Stimulated activated CD4-positive, alpha-beta T cell treated with anti-CD3 and anti-CD28 coated beads, TNF-alpha, amount 100 ng/mL, for 48 hours (primary cell): ENCODE measurements around the gene CMIP.

Experiments used
- DNase-seq, 3 donors: peaks; one replicate each; pipeline ENCODE4 v3.0.0-alpha.2; 2020; ENCODE audit warnings: low read depth in 3 of 3

Gene CMIP

DNA sequence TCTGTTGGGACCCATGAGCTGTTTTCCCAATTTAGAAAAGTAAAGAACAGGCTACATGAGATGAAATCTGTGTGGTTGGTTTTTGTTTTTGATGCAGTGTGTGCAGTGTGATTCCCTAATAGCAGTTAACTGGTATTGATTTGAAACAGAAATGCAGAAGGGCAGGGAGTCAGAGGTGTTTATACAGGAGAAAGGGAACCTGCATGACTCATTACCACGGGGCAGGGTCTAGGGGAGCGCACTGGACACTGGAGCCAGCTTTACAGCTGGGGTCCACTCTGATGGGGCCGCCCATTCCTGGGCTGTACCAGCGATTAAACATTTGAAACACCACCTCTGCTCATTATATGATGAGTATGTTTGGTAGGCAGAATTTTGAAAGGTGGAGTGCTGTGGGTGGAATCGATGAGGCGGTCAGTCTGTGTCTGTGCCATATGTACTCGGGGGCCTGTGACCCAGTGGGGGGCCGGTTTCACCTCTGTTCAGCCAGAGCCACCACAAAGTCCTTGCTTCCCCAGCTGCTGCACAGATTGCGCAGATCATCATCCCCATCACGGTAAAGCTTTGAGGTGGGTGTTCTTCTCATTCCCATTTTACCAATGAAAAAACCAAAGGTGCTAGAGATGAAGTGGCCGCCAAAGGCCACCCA is 142.5 kb downstream of the CMIP start:
- DNase-seq = no peak

DNA sequence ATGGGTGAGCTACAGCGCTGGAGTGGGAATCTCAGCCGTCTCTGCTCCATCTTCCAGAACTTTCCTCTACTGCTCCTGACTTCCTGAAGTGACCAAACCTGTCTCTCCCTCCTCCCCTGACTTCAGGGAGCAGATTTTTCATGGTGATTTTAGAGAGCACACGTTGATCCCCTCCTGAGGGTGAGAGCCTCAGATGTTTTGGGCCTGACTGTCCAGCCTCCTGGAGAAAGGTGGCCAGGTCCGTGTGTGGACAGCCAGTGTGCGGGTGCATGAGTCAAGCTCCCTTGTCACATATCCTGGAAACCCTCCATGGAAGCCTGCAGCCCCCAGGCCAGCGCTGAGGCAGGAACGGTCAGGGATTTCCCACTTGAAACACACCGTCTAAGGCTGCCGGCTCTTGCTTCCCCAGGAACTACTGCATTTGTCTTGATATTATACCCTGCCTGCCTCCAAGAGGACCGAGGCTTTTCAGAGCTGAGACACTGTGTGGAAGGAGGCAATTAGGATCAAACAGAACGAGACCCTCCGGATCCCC is 143.1 kb downstream of the CMIP start:
- no peak for DNase-seq

DNA sequence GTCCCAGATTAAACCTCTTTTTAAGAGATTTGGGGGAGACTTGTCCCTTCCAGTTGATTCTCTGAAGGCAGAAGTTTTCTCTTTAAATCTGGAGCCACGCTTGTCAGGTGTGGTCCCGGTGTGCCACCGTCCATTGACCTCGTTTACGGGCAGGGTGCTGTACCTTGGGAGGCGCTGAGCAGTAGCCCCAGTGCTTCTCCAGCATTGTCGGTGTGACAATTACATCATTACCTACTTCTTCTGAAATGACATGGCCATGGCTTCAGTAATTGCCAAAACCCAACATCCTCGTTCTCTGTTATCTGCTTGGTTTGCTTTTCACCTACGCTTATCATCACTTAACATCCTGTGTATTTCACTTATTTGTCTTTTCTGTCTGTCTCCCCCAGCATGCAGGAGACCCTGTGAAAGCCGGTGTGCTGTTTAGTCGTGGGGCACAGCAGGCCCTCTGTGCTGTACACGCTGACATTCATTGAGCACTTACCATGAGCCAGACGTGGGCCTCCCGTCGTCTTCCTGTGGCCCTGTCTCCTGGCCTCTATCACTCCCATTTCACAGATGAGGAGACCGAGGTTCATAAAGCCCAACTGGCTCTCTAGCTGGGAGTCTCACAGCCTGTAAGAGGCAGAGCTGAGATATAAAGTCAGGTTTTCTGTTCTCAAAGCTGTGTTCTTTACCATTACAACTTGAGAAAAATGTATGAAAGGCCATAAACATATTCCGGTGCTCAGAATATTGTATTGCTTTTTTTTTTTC is 143.9 kb downstream of the CMIP start:
- no peak for DNase-seq

DNA sequence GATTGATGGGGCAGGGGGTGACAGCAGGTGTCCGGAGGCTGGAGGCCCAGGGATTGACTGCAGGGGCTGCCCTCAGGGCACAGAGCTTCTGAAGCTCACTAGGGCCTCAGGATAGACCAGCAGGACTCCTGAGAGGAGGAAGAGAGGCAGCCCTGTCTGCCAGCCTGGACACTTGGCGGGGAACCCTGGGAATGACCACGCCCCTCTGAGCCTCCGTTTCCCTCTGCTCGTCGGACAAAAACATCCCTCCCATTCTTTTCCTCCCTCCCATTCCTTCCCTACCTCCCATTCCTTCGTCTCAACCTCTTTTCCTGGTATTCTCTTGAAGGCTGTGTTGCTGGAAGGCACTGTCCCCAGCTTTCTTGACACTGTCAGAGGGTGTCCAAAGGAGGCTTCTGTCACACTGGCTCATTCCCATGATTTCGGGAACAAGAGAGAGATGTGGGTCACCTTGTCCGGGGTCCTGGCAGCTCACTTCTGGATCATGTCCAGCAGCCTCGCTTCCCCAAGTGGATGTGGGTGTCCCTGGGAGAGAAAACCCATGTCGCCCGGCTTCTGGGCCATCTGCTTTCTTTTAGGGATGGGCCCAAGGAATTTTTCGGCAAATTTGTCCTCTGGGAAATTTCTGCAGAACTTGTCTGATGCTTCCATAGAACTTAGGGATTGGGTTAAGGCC is 145.5 kb downstream of the CMIP start:
- DNase-seq = no peak

DNA sequence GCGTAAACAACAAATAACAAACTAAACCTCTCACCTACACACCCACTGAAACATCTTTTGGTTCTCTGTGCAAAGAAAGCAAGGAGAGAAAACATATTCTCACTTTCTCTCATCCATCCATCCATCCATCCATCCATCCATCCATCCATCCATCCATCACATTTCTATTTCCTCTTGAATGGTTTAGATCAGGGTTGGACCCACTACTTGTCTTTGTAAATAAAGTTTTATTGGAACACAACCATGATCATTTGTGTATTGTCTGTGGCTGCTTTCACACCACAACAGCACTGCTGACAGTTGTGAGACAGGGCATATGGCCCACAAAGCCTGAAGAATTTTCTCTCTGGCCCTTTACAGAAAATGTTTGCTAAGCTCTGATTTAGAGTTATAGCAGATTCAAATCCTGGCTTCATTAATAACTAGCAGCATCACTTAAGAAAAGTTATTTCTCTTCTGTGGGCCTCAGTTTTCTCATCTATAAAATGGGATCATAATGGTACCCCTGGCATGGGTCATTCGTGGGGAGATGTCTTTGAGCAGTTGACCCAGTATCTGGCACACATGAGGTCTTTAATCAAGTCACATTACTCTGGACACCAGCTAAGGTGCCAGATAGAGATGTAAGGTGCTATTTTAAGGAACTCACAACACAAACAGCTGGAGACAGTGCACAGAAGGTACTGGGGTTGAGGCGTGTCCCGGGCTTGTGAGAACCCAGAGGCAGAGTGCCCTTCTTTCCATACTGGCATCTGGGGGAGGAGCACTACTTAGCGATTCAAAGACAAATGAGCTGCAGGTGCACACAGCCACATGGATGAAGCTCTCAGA is 146.3 kb downstream of the CMIP start:
- DNase-seq = no peak

DNA sequence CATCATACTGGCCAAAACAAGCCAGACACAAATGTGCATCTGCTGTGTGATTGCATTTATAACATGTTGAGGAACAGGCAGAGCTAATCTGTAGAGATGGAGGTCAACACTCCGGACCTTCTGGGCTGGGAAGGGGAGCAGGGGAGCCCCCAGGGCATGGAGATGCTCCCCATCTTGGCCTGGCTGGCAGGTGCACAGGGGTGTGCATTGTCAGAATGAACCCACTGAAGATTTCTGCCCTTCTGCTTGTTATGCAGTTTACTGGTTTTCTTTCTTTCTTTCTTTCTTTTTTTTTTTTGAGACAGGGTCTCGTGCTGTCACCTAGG is 146.9 kb downstream of the CMIP start:
- DNase-seq = no peak

DNA sequence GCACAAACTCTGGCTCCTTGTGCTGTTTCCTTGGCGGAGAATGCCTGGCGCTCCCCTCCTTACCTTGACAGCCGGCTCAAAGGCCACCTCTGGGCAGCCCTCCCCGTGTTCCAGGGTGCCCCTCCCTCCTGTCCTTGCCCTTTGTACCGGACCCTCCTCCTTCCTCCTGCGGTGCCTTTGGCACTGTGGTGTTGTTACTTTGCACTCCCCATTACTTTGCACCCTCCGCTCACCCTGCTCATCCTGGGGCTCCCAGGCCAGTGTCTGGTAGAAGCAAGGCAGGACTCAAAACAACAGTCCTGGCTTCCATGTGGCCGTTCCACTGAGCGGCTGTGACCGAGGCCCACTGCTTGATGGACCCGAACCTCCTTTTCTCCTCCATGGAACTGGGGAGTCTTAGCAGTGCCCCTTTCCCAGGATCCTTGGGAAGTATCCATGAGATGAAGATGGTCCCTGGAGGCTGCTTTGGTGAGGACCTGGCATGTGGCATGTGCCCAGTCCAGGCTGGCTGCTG is 147.8 kb downstream of the CMIP start:
- no peak for DNase-seq

DNA sequence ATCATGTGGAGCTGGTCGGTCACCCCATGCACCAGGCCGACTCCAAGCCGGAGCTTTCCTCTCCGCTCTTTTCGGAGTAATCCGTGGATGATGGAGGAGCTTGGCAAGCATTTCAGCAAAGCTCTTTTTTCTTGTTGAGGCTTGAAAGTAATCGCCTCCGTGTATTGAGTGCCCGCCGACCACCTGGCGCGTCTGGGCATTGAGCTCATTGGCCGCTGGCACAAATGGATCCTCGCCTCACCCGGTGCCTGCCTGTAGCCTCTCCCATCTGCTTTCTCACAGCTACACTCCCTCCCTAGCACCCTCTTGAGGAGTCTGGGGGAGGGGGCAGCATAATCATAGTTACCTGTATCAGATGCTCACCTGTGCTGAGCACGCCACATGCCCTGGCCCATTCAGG is 148.9 kb downstream of the CMIP start:
- DNase-seq = no peak

DNA sequence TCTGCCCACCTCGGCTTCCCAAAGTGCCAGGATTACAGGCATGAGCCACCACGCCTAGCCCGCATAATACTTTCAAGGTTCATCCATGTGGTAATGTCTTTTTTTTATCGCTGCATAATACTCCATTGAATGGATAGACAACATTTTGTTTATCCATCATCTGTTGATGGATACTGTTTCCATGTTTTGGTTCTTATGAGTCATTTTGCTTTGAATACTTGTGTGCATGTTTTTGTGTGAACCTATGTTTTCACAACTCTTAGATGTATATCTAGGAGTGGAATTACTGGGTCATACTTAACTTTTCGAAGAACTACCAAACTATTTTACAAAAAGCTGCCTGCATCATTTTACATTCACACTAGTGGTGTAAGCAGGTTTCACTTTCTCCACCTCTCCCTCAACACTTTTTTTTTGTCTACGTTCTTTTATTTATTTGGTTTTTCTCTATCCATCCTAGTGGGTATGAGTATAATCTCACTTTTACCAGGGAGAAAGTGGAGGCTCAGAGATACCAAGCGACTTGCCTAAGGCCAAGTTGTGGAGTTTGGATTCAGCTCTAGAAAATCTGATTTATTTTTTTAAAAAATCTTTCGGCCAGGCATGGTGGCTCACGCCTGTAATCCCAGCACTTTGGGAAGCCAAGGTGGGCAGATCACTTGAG is 151.2 kb downstream of the CMIP start:
- no peak for DNase-seq

DNA sequence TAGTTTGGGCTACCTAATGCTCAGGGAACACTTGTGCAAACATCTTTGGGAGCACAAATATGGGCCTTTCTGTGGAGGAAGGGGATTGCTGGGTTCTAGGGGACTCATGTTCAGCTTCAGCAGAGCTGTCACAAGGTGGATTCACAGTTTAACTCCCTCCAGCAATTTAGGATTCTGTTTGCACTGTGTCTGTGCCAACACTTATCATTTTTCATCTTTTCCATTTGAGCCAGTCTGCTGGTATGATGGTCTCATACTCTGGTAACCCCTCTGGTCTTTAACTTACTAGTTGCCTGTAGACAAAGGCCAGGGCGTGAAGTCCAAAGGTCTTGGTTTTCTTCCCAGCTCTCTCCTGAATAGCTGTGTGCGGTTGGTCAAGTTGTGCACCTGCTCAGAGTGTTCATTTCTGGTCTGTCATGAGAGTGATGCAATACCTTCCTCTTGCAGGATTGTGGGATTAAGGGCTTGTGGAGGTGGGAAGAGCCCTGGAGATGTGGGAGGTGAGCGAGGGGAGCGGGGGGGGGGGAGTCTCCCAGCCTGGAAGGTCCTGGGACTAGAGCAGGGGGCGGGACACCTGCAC is 152.6 kb downstream of the CMIP start:
- no peak for DNase-seq

DNA sequence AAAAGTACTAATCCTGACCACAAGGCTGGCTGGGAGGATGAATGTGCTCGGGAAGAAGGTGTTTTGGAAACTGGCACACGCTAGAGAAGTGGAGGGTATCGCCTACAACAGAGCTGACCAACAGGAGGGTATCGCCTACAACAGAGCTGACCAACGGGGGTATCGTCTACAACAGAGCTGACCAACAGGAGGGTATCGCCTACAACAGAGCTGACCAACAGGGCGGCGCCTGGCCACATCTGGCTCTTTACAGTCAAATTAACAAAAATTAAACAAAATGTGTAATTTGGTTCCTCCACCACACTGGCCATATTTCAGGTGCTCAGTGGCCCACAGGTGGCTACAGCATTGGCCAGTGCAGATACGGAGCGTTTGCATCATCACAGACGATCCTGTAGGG is 153.5 kb downstream of the CMIP start:
- DNase-seq = no peak

DNA sequence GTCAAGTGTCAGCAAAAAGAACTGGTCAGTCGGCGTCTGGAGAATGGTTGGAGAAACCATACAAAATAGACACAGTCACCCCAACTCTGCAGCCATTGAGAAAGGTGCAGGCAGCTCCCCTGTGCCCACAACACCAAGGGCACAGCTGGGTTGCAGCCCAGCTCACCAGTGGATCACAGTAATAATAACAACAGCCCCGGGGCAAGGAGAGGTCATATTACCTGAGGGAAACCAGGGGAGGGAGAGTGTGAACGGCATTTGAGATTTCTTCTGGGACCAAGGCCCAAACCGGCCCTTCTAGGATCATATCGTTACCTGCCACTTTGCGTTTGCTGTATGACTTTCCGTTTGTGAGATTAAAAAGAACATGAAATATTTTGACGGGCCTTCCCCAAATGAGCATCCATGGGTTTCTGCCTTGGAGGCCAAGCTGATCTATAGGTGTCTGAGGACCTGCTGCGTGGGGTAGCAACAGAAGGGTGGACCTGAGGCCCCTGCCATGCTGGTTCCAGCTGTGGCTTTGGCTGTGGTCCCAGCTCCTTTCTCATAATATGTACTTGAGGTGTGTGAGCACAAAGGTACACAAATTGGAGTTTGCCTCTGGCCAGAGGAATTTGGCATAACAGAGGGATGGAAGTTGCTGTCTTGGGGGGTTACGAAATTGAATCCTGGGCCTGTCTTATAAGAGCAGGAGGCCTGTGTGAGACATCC is 154.6 kb downstream of the CMIP start:
- DNase-seq = no peak

DNA sequence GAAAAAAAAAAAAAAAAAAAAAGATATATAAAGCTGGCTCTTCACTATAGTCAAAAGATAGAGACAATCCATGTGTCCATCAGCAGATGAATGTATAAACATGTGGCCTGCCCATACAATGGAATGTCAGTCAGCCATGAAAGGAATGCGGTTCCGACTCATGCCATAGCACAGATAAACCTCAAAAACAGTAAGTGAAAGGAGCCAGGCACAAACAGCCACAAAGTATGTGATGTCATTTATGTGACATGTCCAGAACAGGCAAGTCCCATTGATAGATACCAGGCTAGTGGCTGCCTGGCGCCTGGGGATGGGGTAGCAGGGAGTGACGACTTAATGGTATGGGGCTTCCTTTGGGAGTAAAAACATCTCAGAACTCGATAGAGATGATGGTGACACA is 155.7 kb downstream of the CMIP start:
- DNase-seq = no peak

DNA sequence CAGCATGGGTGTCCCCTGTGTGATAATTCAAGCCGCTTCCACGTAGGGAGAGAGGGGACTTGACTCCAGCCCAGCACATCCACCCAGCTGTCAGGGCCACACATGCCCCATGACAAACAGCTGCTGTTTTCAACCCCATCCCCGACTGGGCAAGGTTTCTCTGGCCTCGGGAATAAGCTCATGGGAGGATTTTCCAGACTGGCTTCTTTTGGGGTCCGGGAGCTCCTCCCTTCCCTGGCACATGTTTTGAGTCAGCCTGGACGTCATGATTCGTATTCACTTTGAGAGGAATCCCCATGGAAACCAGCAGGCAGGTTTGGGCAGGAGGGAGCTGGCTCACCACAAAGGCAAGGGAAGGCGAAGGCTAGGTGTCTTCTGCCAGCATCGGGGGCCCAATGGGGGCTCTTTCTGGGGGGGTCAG is 156.4 kb downstream of the CMIP start:
- no peak for DNase-seq

DNA sequence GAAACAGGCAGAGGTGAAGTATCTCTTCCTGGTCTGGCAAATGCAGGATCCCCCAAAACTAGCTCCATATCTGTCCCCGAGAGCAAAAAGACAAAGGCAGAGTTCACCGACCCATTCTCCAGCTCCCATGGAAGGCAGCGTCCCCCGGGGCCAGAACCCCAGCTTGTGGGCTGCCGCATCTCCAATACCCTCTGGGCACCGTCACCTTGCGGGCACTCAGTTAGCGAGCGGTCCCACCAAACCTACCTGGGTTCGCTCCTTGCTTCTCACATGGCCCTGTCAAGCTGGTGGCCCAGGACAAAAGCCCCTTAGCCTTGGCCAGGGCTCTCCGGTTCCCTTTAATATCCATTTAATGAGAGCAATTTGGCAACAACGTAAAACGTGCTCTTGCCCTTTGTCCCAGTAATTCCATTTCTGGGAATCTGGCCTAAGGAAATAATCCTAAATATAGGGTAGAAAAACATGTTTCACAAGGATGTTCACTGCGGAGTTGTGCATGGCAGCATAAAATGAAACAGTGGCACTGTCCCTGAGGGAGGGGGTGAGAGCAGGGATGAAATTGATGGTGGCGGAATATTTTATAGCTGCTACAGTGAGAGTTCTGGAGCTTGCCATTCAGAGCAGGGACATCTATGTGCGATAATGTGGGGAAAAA is 157.1 kb downstream of the CMIP start:
- no peak for DNase-seq

DNA sequence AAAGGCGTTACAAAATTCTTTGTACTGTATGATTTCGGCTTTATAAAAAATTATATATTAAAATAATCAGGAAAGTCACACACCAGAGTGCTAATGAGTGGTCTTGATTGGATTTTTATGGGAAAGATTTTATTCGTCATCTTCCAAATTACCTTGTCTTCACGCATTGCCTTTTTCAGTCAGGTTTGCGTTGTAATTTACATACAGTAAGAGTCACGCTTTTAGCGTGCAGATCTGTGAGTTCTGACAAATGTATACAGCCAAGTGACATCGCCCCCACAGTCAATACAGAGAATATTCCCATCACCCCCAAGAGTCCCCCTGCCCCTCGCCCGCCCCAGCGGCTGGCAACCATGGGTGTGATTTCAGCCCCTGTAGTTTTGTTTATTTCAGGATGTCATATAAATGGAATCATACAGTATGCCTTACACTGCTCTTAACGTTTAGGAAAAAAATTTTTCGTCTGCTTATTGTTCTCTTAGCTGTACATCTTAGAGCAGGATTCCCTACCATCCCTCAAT is 157.7 kb downstream of the CMIP start:
- DNase-seq = no peak

DNA sequence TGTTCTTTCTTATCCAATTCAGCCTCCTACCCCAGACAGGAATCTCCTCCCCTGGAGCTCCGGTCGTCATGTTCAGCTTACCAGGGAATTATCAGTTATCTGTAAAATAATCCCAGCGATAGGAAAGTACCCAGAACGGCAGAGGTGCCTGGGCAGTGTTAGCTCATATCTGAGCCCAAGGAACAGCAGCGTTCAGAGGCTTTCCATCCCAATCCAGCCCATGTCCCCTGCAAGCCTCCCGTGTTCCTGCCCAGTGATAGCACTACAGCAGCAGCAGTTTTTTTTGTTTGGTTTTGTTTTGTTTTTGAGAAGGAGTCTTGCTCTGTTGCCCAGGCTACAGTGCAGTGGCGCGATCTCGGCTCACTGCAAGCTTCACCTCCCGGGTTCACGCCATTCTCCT is 158.2 kb downstream of the CMIP start:
- DNase-seq = no peak

DNA sequence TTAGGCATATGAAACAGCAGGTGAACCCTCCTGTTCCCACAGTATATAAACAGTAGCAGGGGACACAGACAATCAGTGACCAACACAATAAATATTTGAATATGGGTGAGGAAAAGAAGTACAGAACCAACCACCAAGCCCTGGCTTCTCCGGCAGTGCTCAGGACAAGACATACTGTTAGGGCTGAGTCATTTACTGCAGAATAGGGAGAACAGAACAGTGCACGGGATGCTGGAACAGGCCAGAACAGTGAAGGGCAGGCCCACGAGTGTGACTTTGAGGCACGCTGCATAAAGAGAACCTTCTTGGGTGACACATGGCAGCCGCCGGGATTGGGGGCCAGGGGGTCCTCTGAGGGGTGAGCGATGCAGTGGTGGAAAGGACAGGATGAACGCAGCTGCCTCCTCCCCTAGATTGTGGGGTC is 160.4 kb downstream of the CMIP start:
- DNase-seq = no peak

DNA sequence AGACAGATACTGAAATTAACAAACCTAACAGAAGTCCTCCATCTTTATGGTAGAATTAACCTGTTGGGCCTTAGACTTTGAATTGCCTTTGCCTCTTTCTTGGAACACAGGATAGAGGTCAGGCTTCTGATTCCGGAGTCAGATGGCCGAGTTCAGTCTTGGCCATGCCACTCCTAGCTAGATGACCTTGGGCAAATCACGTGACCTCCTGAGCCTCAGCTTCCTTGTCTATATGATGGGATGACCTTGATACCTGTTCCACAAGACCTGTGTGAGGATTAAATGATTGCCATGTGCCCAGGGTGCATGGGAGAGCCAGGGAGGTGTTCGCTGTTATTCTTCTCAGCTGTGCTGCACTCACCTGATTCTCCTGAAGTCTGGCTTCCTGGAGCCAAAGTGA is 161.4 kb downstream of the CMIP start:
- DNase-seq = no peak

DNA sequence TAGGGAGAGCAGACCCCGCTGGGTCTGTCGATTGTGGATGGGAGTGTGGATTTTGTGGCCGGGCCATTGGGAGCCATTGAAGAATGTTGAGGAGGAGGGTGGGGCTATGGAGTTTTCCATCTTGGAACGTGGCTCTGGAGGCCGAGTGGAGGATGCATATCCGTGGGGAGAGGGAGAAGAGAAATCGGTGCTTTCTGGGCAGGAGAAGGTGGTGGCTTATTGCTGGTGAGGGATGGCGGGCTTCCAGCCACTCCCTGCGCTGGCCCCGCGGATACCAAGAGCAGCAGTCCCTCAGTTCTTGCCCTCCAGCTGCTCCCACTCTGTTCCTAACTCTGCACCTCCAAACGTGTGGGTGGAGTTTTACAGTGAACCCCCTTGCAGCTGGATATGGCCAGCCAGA is 162.4 kb downstream of the CMIP start:
- DNase-seq = no peak
